OCI-LY3 (cell line): Measurements from ENCODE around the gene CDC42BPA.
"Not testable (repeated sequence)": the region's sequence is repeated elsewhere in the genome, so short reads cannot be mapped to it uniquely, and the experiment has no call there.

Experiments used
- CTCF ChIP-seq: fragments of 200-600, 300-600 bp; sonication (generic); IDR thresholded peaks from 2 replicates; pipeline ENCODE4 v1.5.1; 2014; ENCODE audit warnings: antibody characterized with exemption, low read length, low read depth
- EZH2phosphoT487 ChIP-seq: fragments of 200-600 bp; shearing (Covaris generic); IDR thresholded peaks from 2 replicates; pipeline ENCODE4 v1.6.1; 2018; ENCODE audit warnings: antibody characterized with exemption, mixed run types, low read depth

GRCh38 chr1:226999579-226999978 lies 318.7 kb downstream of the CDC42BPA start:
- not testable (repeated sequence) for TF ChIP-seq CTCF, EZH2phosphoT487
